Islet of Langerhans (tissue), 1 donor: ENCODE measurements around the gene NANOGP8.

Experiments
- FAIRE-seq: peaks from one replicate; lab custom pipeline; 2011; peaks lifted over from hg19 to GRCh38; lab: Jason Lieb, UNC

NANOGP8 gene

DNA sequence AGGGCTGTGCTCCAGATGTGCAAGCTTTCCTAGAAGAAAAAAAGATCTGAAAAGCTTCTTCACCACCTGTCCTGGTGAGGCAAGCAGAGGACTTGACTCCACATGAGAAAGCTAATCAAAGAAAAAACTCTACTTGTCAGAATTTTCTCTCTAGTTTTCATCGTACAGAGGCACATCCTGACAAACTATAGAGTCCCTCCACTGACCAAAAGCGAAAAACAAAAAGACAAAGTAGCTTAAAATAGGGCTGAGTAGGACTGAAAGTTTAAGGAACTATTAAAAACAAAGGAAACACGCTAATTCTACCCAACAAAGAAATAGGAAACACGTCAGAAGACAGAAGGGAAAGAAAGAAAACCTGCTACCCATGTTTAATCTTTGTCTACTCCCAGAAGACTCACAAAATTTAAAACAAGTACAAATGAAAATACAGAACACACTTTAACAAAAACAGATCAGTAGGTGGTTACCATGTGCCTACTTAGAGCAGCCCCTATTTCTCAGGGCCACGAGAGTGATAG, 26.5 kb downstream of the NANOGP8 start:
- no peak for FAIRE-seq

DNA sequence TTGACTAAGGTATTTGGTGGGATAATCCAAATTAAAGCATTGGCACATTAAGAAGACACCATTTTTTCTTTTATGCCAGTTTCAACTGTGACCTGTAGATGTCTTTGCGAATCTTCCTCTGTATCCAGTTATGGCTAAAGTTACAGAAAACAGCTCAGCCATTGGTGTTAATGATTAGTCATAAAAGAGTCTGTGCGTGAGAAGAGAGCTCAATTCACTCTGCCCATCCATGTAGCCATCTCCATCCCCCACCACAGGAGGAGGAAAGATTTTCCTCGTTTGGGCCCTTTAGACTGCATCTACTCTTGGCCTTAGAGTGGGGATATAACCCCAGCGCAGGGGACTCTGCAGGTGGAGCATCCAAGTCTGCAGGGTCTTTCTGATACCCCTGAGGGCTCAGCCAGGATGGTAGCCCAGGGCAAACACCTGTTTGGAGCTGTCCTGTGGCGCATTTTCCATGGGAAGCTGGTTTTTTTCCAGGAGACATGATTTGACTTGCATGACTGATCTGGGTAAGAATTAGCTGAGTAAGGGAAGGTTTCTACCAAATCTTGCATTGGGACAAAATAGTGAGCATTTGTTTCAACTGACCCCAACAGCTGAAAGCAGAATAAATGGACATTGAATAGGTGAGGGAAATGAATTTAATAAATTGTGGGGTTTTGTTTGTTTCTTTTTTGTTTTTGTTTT, 29.5 kb downstream of the NANOGP8 start:
- no peak for FAIRE-seq

DNA sequence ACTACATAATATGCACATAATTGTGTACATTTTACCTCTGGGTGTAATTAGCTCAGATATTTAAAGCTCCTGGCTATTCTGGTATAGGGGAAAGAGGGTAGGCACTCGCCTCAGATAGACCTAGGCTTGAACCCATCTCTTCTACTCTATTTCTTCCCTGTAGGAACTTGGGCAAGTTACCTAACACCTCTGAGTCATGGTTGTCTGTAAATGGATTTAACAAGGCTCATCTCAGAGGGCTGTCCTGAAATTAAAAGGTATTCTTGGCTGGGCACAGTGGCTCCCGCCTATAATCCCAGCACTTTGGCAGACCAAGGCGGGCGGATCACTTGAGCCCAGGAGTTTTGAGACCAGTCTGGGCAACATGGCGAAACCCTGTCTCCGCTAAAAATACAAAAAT, 30.7 kb downstream of the NANOGP8 start:
- FAIRE-seq: no peak

- FAIRE-seq: no peak
These were observed 37.1 kb downstream of the NANOGP8 start for GRCh38 chr15:35047996-35048395.

- no peak for FAIRE-seq
These were observed 37.6 kb downstream of the NANOGP8 start for GRCh38 chr15:35047528-35047927.

GRCh38 chr15:35043373-35044095, 41.6 kb downstream of the NANOGP8 start:
- FAIRE-seq: no peak

DNA sequence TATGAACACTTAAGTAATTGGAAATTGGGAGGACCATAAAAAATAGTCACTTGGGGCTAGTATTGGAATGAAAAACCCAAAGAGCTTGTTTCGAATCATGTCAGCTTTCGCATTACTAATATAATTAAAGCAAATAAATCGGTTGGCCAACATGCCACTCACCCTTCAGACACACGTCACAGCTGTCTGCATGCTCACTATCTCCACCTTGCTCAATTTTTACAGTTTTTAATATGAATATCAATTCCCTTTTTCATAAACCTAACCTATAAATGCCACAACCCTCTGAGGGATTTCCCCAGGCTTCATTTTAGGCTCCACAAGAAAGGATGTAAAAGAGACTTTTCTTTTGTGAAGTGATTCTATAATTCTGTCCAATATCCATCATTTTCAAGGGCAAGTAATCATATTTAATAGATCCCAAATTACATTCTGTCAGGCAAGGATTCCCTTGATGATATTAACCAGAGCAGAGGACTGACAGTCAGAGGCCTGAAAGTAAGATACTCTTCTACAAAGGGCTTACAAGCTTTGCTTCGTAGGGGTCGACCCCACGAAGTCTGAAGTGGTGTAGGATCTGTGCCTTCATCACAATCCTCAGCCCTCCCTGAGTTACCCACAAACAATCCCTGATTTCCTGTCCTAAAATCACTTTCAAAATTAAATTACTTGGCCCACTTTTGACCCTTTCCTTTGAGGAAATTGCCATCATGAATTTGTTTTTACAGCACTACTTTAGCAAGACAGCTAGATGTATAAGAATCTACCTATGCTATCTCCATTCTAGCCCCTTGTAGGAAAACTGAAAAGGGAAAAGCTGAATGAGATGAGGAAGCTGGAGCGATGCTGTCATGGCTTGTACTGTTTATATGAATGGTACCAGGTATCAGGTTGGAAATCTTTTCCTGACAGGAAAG, 44.5 kb downstream of the NANOGP8 start:
- FAIRE-seq: no peak

GRCh38 chr15:35038626-35039451, 46.3 kb downstream of the NANOGP8 start:
- no peak for FAIRE-seq
